ENCODE results near the gene SPAG9. TPM values are rescaled to one million over a fixed set of nuclear protein-coding genes. Genes with fewer than 3 reads are reported as not detected.
A peak's percentile ranks its signal among the peaks of the same experiment; 100 is the strongest.

Gene SPAG9
- total and polyA plus RNA-seq, 2 experiments from 2014 or later, result 13.7 to 45.0 TPM

DNA sequence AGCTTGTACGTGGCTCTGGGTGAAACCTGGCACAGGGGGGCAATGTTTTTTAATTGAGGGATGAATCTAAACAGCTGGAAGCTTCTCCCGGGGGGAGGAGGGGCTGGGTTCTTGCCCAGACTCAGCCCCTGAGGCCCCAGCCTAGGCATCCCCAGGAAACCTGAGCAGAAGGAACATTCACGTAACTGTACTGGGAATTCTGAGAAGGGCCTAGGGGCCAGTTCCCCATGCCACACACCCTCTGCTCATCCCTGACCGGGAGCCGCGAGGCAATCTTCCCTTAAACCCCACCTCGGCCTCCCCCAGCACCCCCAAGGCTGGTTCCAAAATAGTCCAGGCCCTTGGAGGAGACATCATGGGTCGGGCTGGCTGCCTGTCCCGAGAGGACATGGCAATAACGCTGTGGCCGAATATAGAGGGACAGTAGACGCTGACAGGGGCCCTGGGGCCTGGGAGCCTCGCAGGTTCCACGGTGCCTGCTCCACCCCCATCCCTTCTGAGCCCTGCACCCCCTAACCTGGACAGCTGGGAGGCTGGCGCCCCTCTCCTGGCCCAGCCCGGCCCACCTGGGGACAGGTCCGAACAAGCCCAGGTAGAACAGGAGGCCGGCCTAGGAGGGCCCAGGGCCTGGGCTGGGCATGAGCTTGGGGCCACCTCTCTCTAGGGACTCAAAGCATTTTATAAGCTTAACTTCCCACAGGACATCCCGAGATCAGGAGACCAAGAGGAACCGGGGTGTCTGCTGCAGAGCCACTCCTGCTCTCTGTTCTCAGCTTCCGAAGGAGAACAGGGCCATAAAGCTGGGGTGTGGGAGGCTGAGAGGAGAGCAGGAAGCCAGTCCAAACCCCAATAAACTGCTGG lies 171.3 kb downstream of the SPAG9 start:
- ATAC-seq, result peak; percentile 1; the same call in 2 of the 3 replicates

More for the DNA sequence above, 171.3 kb downstream of the SPAG9 start:
- Histone ChIP-seq H3K9me2 (ENCODE audit: insufficient read depth) (no peaks in the 10 kb centered on the region), H2AFZ (peak overlapping the region; percentile 76), H3K79me2 (replicated peaks; ENCODE audit: insufficient read depth) (no peaks in the 10 kb centered on the region), H4K20me1 (replicated peaks; ENCODE audit: insufficient read depth) (no peaks in the 10 kb centered on the region), H3K4me1 (ENCODE audit: insufficient read depth) (peaks cover 27% of the 10 kb centered on the region), H3F3A (replicated peaks; ENCODE audit: low read depth) (no peaks in the 10 kb centered on the region), H3K27ac (ENCODE audit: low read depth) (peak overlapping the region; percentile 45; the same call in 1 of the 2 replicates), H3K4me3 (no peak overlapping the region), H3K27me3 (ENCODE audit: insufficient read depth) (peaks cover 4% of the 10 kb centered on the region; the same call in 1 of the 2 replicates), H3K4me2 (peak overlapping the region; percentile 65), H3K36me3 (ENCODE audit: insufficient read depth) (no peaks in the 10 kb centered on the region)
- TF ChIP-seq ZNF331 (CRISPR knock-in tag; IDR thresholded peaks at IDR 0.05; ENCODE audit: low read depth), result no peak
- TF ChIP-seq, protein P1, sequence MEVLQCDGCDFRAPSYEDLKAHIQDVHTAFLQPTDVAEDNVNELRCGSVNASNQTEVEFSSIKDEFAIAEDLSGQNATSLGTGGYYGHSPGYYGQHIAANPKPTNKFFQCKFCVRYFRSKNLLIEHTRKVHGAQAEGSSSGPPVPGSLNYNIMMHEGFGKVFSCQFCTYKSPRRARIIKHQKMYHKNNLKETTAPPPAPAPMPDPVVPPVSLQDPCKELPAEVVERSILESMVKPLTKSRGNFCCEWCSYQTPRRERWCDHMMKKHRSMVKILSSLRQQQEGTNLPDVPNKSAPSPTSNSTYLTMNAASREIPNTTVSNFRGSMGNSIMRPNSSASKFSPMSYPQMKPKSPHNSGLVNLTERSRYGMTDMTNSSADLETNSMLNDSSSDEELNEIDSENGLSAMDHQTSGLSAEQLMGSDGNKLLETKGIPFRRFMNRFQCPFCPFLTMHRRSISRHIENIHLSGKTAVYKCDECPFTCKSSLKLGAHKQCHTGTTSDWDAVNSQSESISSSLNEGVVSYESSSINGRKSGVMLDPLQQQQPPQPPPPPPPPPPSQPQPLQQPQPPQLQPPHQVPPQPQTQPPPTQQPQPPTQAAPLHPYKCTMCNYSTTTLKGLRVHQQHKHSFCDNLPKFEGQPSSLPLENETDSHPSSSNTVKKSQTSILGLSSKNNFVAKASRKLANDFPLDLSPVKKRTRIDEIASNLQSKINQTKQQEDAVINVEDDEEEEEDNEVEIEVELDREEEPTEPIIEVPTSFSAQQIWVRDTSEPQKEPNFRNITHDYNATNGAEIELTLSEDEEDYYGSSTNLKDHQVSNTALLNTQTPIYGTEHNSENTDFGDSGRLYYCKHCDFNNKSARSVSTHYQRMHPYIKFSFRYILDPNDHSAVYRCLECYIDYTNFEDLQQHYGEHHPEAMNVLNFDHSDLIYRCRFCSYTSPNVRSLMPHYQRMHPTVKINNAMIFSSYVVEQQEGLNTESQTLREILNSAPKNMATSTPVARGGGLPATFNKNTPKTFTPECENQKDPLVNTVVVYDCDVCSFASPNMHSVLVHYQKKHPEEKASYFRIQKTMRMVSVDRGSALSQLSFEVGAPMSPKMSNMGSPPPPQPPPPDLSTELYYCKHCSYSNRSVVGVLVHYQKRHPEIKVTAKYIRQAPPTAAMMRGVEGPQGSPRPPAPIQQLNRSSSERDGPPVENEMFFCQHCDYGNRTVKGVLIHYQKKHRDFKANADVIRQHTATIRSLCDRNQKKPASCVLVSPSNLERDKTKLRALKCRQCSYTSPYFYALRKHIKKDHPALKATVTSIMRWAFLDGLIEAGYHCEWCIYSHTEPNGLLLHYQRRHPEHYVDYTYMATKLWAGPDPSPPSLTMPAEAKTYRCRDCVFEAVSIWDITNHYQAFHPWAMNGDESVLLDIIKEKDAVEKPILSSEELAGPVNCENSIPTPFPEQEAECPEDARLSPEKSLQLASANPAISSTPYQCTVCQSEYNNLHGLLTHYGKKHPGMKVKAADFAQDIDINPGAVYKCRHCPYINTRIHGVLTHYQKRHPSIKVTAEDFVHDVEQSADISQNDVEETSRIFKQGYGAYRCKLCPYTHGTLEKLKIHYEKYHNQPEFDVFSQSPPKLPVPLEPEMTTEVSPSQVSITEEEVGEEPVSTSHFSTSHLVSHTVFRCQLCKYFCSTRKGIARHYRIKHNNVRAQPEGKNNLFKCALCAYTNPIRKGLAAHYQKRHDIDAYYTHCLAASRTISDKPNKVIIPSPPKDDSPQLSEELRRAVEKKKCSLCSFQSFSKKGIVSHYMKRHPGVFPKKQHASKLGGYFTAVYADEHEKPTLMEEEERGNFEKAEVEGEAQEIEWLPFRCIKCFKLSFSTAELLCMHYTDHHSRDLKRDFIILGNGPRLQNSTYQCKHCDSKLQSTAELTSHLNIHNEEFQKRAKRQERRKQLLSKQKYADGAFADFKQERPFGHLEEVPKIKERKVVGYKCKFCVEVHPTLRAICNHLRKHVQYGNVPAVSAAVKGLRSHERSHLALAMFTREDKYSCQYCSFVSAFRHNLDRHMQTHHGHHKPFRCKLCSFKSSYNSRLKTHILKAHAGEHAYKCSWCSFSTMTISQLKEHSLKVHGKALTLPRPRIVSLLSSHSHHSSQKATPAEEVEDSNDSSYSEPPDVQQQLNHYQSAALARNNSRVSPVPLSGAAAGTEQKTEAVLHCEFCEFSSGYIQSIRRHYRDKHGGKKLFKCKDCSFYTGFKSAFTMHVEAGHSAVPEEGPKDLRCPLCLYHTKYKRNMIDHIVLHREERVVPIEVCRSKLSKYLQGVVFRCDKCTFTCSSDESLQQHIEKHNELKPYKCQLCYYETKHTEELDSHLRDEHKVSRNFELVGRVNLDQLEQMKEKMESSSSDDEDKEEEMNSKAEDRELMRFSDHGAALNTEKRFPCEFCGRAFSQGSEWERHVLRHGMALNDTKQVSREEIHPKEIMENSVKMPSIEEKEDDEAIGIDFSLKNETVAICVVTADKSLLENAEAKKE (CRISPR knock-in tag; IDR thresholded peaks at IDR 0.05), result no peak
- no peak for TF ChIP-seq JUNB (IDR thresholded peaks at IDR 0.05; ENCODE audit: unreplicated experiment)
- TF ChIP-seq ZNF114 (CRISPR knock-in tag; IDR thresholded peaks at IDR 0.05), result no peak
- TF ChIP-seq CREB1 (CRISPR knock-in tag; IDR thresholded peaks at IDR 0.05; ENCODE audit: low read depth), result no peak
- TF ChIP-seq, protein P2, sequence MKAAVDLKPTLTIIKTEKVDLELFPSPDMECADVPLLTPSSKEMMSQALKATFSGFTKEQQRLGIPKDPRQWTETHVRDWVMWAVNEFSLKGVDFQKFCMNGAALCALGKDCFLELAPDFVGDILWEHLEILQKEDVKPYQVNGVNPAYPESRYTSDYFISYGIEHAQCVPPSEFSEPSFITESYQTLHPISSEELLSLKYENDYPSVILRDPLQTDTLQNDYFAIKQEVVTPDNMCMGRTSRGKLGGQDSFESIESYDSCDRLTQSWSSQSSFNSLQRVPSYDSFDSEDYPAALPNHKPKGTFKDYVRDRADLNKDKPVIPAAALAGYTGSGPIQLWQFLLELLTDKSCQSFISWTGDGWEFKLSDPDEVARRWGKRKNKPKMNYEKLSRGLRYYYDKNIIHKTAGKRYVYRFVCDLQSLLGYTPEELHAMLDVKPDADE (IDR thresholded peaks at IDR 0.05), result no peak
- TF ChIP-seq, protein P3, sequence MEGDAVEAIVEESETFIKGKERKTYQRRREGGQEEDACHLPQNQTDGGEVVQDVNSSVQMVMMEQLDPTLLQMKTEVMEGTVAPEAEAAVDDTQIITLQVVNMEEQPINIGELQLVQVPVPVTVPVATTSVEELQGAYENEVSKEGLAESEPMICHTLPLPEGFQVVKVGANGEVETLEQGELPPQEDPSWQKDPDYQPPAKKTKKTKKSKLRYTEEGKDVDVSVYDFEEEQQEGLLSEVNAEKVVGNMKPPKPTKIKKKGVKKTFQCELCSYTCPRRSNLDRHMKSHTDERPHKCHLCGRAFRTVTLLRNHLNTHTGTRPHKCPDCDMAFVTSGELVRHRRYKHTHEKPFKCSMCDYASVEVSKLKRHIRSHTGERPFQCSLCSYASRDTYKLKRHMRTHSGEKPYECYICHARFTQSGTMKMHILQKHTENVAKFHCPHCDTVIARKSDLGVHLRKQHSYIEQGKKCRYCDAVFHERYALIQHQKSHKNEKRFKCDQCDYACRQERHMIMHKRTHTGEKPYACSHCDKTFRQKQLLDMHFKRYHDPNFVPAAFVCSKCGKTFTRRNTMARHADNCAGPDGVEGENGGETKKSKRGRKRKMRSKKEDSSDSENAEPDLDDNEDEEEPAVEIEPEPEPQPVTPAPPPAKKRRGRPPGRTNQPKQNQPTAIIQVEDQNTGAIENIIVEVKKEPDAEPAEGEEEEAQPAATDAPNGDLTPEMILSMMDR (conservative IDR thresholded peaks at IDR 0.05; ENCODE audit: low read depth in 2 of 2), result no peak
- no peak for TF ChIP-seq POLR2AphosphoS5 (IDR thresholded peaks at IDR 0.05; ENCODE audit: low read depth)
- TF ChIP-seq STAT1 (IDR thresholded peaks at IDR 0.05; ENCODE audit: unreplicated experiment), result no peak
- no peak for TF ChIP-seq EZH2phosphoT487 (IDR thresholded peaks at IDR 0.05; ENCODE audit: unreplicated experiment)
- TF ChIP-seq, protein P4, sequence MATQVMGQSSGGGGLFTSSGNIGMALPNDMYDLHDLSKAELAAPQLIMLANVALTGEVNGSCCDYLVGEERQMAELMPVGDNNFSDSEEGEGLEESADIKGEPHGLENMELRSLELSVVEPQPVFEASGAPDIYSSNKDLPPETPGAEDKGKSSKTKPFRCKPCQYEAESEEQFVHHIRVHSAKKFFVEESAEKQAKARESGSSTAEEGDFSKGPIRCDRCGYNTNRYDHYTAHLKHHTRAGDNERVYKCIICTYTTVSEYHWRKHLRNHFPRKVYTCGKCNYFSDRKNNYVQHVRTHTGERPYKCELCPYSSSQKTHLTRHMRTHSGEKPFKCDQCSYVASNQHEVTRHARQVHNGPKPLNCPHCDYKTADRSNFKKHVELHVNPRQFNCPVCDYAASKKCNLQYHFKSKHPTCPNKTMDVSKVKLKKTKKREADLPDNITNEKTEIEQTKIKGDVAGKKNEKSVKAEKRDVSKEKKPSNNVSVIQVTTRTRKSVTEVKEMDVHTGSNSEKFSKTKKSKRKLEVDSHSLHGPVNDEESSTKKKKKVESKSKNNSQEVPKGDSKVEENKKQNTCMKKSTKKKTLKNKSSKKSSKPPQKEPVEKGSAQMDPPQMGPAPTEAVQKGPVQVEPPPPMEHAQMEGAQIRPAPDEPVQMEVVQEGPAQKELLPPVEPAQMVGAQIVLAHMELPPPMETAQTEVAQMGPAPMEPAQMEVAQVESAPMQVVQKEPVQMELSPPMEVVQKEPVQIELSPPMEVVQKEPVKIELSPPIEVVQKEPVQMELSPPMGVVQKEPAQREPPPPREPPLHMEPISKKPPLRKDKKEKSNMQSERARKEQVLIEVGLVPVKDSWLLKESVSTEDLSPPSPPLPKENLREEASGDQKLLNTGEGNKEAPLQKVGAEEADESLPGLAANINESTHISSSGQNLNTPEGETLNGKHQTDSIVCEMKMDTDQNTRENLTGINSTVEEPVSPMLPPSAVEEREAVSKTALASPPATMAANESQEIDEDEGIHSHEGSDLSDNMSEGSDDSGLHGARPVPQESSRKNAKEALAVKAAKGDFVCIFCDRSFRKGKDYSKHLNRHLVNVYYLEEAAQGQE (IDR thresholded peaks at IDR 0.05; ENCODE audit: unreplicated experiment), result no peak
- TF ChIP-seq NANOG (IDR thresholded peaks at IDR 0.05; ENCODE audit: borderline replicate concordance), result no peak
- TF ChIP-seq EZH2 (IDR thresholded peaks at IDR 0.05; ENCODE audit: low read depth, unreplicated experiment), result no peak
- Mint-ChIP-seq H3K4me3 (no peak overlapping the region), H3K27me3 (ENCODE audit: insufficient read depth, low read depth, poor library complexity) (peaks cover 13% of the 10 kb centered on the region), H3K36me3 (ENCODE audit: low read depth) (no peaks in the 10 kb centered on the region), H3K9me3 (no peaks in the 10 kb centered on the region), H3K4me1 (peaks cover 46% of the 10 kb centered on the region), H3K27ac (peak overlapping the region; percentile 82; the same call in 1 of the 2 replicates)
- no peak for DNase-seq (ENCODE audit: low spot score)
